Testis (tissue), 2 donors: ENCODE measurements around the gene UBAC2.

Source experiments
- POLR2A ChIP-seq: fragments of 450-650 bp; IDR thresholded peaks from one replicate; pipeline ENCODE4 v1.6.1; 2017; ENCODE audit warnings: antibody characterized with exemption, mild to moderate bottlenecking, moderate library complexity
- TF ChIP-seq, protein P1 (sequence below), 3 experiments: fragments of 450-650 bp in 2 of 3; fragments of 200-600 bp in 1 of 3; sonication (generic) in 1 of 3; IDR thresholded peaks; one replicate each; pipeline ENCODE4 v1.5.1; 2016 to 2019; ENCODE audit warnings: antibody characterized with exemption in 3 of 3, mild to moderate bottlenecking in 2 of 3, moderate library complexity in 1 of 3

GRCh38 chr13:99418843-99419140, 218.1 kb downstream of the UBAC2 start:
- TF ChIP-seq, protein P1, sequence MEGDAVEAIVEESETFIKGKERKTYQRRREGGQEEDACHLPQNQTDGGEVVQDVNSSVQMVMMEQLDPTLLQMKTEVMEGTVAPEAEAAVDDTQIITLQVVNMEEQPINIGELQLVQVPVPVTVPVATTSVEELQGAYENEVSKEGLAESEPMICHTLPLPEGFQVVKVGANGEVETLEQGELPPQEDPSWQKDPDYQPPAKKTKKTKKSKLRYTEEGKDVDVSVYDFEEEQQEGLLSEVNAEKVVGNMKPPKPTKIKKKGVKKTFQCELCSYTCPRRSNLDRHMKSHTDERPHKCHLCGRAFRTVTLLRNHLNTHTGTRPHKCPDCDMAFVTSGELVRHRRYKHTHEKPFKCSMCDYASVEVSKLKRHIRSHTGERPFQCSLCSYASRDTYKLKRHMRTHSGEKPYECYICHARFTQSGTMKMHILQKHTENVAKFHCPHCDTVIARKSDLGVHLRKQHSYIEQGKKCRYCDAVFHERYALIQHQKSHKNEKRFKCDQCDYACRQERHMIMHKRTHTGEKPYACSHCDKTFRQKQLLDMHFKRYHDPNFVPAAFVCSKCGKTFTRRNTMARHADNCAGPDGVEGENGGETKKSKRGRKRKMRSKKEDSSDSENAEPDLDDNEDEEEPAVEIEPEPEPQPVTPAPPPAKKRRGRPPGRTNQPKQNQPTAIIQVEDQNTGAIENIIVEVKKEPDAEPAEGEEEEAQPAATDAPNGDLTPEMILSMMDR (IDR thresholded peaks at IDR 0.05), result no peak
- no peak for TF ChIP-seq POLR2A
